GM23248 (cell line): ENCODE data around the gene BBS7.

Source experiments
- EZH2 ChIP-seq: fragments of 200-600 bp; sonication (generic); IDR thresholded peaks from 2 replicates; pipeline ENCODE4 v1.6.1; 2018; ENCODE audit warnings: antibody characterized with exemption, mild to moderate bottlenecking; ENCODE audit not compliant: insufficient read depth, poor library complexity, severe bottlenecking
- EZH2phosphoT487 ChIP-seq: fragments of 200-600 bp; sonication (generic); IDR thresholded peaks from 2 replicates; pipeline ENCODE4 v1.6.1; 2018; ENCODE audit warnings: antibody characterized with exemption, moderate library complexity, mild to moderate bottlenecking, low read depth; ENCODE audit not compliant: insufficient read depth

GRCh38 chr4:121842862-121843261, 27.4 kb downstream of the BBS7 start:
- no peak for TF ChIP-seq EZH2
- TF ChIP-seq EZH2phosphoT487, result no peak
